Measurements from ENCODE around the gene ADGRG2.
A peak's percentile ranks its signal among the peaks of the same experiment; 100 is the strongest.
"Not testable (repeated sequence)": the region's sequence is repeated elsewhere in the genome, so short reads cannot be mapped to it uniquely, and the experiment has no call there.

The ADGRG2 gene

GRCh38 chrX:18981124-18981807 lies 141.0 kb downstream of the ADGRG2 start:
- no peak overlapping the region for H3K27ac ChIP-seq (replicated peaks)

GRCh38 chrX:18980262-18980661 lies 142.0 kb downstream of the ADGRG2 start:
- not testable (repeated sequence) for H3K27ac ChIP-seq (replicated peaks); DNase-seq (ENCODE audit: low read depth in 1 of 2, low spot score in 1 of 2); H3K27me3 ChIP-seq (ENCODE audit: insufficient read depth, poor library complexity, severe bottlenecking); H3K4me3 ChIP-seq (replicated peaks; ENCODE audit: insufficient read depth, low read length)
- TF ChIP-seq SPI1 (IDR thresholded peaks at IDR 0.05; ENCODE audit: borderline replicate concordance, low read depth) = peak; percentile 51; the same call in 1 of the 2 replicates

More at GRCh38 chrX:18981124-18981807, 141.0 kb downstream of the ADGRG2 start:
- no peak for TF ChIP-seq POLR2AphosphoS5 (IDR thresholded peaks at IDR 0.05; ENCODE audit: low read depth)
- TF ChIP-seq REST (IDR thresholded peaks at IDR 0.05; ENCODE audit: insufficient replicate concordance, low read depth) = no peak
- no peak for TF ChIP-seq CTCF (IDR thresholded peaks at IDR 0.05; ENCODE audit: insufficient read depth, low read length)
- TF ChIP-seq SPI1 (IDR thresholded peaks at IDR 0.05; ENCODE audit: borderline replicate concordance, low read depth) = no peak
- no peak for TF ChIP-seq GABPA (IDR thresholded peaks at IDR 0.05; ENCODE audit: low read depth)
- no peaks in the 10 kb centered on the region for H3K27me3 ChIP-seq (ENCODE audit: insufficient read depth, poor library complexity, severe bottlenecking)
- H3K4me3 ChIP-seq (replicated peaks; ENCODE audit: insufficient read depth, low read length) = no peak overlapping the region
- no peak for DNase-seq (ENCODE audit: low read depth in 1 of 2, low spot score in 1 of 2)

GRCh38 chrX:18974993-18975392 lies 147.3 kb downstream of the ADGRG2 start:
- Histone ChIP-seq H3K4me3 (replicated peaks; ENCODE audit: insufficient read depth, low read length) (no peak overlapping the region), H3K27ac (replicated peaks) (no peak overlapping the region), H3K27me3 (ENCODE audit: insufficient read depth, poor library complexity, severe bottlenecking) (no peaks in the 10 kb centered on the region)
- no peak for TF ChIP-seq SPI1 (IDR thresholded peaks at IDR 0.05; ENCODE audit: borderline replicate concordance, low read depth)
- no peak for TF ChIP-seq REST (IDR thresholded peaks at IDR 0.05; ENCODE audit: insufficient replicate concordance, low read depth)
- no peak for TF ChIP-seq POLR2AphosphoS5 (IDR thresholded peaks at IDR 0.05; ENCODE audit: low read depth)
- no peak for TF ChIP-seq GABPA (IDR thresholded peaks at IDR 0.05; ENCODE audit: low read depth)
- no peak for TF ChIP-seq CTCF (IDR thresholded peaks at IDR 0.05; ENCODE audit: insufficient read depth, low read length)
- DNase-seq (ENCODE audit: low read depth in 1 of 2, low spot score in 1 of 2) = no peak

GRCh38 chrX:18973527-18974192 lies 148.6 kb downstream of the ADGRG2 start:
- no peak overlapping the region for H3K4me3 ChIP-seq (replicated peaks; ENCODE audit: insufficient read depth, low read length)
- no peak overlapping the region for H3K27ac ChIP-seq (replicated peaks)
- DNase-seq (ENCODE audit: low read depth in 1 of 2, low spot score in 1 of 2) = no peak
- H3K27me3 ChIP-seq (ENCODE audit: insufficient read depth, poor library complexity, severe bottlenecking) = no peaks in the 10 kb centered on the region
- TF ChIP-seq REST (IDR thresholded peaks at IDR 0.05; ENCODE audit: insufficient replicate concordance, low read depth) = no peak
